Hematopoietic multipotent progenitor cell (in vitro differentiated cells): ENCODE measurements around the gene NEDD4L. TPM values are rescaled to one million over a fixed set of nuclear protein-coding genes. Genes with fewer than 3 reads are reported as not detected.
A peak's percentile ranks its signal among the peaks of the same experiment; 100 is the strongest.

Source experiments
- DNase-seq, 3 donors: peaks; one replicate each; pipeline ENCODE4 v3.0.0-alpha.2; 2011 to 2015; ENCODE audit warnings: low read depth in 2 of 3, low spot score in 2 of 3
- total RNA-seq: library from RNA; depleted of rRNA; stranded (reverse); fragments of >200 nt; gene quantifications from one replicate; pipeline ENCODE4 v1.2.3, GENCODE V29; 2012

Gene NEDD4L
- total RNA-seq, 1 donor, result 14.5 TPM

DNA sequence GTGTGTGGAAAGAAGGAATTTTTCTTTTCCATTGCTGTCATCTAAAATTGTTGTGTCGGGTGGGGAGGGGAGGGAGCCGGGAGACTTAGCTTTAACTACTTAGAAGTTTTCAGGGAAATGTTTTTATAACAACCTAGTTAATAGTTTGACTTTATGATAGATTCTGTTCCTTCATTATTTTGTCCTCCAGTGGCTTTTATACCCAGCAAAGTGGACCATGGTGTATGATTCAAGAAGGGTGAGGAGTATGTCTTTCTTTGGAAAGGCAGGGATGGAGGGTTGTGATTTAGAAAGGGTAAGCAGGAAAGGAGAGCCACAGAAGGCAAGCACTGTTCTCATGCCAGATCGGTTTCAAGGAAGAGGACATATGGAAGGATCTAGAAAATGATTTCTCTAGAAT lies 261.8 kb downstream of the NEDD4L start:
- DNase-seq, result no peak

GRCh38 chr18:58307441-58307840 lies 263.4 kb downstream of the NEDD4L start:
- DNase-seq, result no peak

DNA sequence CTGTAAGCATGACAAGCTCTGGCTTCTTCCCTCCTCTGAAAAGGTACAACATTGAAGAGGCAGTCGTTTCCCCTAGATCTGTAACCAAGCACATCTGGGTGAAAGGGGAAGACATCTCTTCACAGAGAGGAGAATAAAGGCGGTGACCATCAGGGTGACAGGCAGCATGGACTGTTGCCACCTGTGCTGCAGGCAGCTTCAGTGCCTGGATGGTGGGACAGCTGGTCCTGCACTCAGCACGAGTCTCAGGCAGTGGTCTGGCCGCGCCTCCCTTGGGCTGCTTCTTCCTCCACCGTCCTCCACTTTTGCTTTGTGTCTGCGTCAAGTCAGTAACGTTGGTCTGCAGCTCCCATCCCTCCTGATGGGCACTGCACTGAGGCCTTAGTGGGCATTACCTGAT lies 264.4 kb downstream of the NEDD4L start:
- no peak for DNase-seq

DNA sequence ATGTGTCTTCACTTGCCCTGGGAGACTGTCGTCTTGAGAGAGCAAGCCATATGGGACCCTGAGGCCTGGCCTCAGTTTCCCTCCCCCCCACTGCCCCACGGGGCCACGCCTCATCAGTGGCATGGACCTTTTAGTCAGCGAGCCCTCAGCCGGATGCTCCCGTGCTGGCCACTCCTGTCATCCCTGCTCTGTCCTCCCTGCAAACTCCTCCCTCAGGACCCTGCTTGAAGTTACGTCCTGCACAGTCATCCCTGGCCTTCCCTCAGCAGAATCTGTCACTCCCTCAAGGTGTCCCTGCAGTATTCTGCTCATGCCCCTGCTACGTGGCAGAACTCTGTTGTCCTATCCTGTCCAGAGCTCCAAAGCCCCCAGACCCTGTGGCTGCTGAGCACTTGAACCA lies 265.1 kb downstream of the NEDD4L start:
- no peak for DNase-seq

DNA sequence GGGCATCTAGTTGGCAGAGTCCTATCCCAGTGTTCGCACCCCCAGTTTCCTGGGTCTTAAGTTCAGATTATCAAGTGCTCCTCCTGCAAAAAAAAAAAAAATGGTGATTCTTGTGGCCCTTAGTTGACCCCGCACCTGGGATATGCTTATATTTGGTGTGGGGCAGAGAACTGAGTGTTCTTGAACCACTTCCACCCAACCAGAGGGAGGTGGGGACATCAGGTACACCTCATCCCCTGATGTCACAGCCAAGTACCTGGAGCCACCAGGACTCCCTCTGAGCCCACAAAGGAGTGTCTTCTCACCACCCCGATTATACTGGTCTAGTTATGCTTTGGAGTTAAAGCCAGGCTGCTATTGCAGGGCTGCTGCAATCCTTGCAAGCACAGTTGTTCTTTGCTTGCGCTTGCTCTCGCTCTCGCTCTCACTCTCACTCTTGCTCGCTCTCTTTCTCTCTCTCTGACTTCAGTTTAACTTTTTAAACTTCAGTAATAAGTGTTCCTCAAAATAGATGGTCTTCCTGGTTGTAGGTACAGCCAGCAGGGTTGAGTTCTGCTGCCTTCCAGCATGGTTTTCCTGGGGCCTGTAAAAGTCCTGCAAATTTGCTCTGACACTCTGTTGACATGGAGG lies 265.7 kb downstream of the NEDD4L start:
- DNase-seq, result no peak

DNA sequence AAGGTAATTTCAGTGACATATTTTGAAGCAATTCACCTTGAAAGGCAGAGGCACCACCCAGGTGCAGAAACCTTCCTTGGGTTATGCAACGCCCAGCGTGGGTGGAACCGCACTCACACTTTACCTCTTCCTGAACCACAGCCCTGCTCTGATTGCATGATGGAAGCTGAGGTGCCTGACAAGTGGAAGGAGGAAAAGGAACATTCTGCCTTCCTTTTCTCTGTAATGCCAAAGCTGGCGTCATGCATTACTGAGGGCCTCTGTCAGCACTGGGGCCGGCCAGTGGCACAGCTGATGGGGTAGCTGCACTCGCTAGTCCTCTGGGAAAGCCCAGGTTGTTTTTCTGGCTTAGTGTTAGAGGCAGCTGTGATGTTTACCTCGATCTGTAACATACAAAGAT lies 266.5 kb downstream of the NEDD4L start:
- DNase-seq, result no peak

- DNase-seq, result no peak
Observed at GRCh38 chr18:58311390-58311789, 267.4 kb downstream of the NEDD4L start.

DNA sequence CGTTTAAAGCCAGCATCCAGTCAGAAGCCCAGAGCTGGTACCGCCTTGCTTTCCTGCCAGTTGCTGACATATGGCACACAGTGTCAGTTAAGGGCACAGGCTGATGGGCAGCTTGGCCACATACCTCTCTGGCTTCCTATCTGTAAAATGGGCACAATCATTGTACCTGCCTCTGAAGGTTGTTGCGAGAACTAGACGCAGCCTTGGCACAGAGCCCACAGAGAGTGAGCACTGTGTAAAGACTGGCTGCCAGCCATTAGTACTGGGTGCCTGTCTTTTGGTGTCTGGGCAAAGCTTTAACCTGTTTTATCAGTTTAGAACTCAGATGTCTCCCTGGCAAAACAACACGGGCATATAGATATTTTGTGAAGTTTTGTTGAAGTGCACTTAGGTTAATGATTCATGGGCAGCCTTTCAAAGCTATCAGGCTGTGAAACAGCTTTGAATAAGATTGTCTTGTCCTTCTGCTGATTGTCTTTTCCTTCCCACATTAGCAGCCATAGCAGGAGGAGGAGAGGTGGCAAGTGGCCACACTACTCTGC lies 269.5 kb downstream of the NEDD4L start:
- no peak for DNase-seq

DNA sequence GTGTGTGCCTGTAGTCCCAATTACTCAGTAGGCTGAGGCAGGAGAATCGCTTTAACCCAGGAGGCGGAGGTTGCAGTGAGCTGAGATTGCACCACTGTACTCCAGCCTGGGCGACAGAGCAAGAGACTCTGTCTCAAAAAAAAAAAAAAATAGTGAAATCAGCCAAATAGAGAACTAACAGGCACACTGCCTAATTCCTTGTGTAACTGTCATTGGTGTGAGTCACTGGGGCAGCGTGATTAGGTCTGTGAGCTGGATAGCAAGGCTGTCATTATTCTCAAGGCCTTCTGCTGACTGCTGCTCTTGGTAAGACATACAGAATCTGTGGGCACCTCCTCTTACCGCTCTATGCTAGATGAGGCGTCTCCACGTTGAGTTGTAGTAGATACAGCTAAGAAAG lies 270.3 kb downstream of the NEDD4L start:
- DNase-seq, result no peak

DNA sequence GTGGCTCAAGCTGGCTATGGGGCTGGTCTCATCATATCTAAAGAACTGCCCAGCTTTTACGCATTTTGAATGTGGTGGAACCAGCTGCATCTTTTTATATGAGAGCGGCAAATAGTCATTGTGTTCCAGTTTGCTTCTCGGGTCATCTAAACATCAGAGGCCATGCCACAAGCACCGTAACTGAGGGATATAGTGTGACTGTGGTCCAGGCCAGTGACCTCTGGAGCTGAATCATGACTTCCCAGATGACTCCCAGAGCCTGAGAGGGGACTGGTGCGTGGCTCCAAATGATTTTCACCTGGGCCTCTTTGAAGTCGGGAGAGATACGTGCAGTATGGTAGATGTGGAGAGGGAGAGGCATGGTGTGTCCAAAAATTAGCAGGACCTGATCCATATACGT lies 271.0 kb downstream of the NEDD4L start:
- DNase-seq, result no peak

GRCh38 chr18:58315739-58316215 lies 271.8 kb downstream of the NEDD4L start:
- no peak for DNase-seq

DNA sequence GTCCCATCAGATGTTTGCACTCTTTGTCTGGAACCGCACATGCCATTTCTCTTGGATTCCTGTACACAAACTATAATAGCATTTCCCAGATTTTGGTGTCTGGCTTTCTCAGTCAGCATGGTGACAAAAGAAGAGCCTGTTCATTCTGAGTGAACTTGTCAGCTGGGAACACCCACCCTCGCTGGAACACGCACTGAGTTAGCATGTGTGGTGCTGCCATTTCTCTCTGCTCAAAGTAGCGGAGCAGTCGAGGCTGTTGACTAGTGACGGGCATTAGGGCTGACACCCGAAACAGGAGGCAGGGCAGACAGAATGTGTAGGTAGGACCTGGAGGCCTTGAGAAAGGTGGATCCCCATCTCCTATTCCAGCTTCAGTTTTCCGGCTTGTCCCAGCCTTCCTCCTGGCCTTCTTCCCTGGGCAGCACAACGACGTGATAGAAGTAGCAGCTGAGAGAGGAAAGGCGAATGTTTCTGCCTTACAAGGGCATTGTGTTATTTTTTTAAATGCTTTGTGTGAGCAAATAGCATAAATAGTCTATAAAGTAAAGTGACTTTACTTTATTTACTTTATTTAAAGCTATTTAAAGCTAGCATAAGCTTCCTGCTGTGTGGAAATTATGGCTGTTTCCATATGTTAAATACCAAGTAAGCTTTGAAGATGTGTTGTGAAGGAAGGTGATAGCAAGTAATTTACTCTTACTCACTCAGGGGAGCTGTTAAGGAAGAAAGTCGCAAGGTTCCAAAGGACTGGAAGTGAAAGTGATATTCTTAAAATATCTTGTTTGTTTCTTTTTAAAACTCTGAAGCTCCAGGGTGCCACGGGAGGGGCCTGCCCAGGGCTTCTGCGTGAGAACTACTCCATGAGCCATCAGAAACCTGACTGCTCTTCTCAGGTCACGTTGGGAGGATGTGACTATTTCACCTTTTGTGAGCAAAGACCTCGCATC lies 272.6 kb downstream of the NEDD4L start:
- no peak for DNase-seq

- no peak for DNase-seq
Observed at GRCh38 chr18:58319719-58320118, 275.7 kb downstream of the NEDD4L start.

DNA sequence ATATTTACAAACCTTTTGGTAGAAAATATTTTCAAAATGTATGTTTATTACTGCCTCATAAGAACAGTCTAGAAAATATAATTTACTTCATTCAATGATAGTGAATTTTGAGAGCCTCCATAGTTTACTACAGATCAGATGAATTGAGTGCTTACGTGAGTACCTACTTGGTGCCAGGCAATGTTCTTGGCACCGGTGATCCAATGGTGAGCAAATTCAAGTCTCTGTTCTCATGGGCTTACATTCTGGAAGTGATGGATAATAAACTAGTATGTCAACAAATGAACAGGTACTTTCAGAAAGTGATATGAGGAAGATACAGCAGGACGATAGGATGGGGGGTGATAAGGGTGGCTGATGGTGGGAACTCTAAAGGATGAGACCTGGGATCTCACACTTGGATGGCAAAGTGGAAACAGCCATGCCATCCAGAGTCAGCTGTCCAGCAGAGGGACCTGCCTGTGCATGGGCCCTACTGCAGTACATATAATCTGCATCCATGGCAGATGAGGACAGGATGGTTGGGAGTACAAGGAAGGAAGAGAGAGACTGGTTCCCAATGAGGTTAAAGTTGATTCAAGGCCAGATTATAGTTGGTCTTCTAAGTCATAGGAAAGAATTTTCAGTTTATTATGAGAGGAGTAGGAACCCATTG lies 277.0 kb downstream of the NEDD4L start:
- no peak for DNase-seq

DNA sequence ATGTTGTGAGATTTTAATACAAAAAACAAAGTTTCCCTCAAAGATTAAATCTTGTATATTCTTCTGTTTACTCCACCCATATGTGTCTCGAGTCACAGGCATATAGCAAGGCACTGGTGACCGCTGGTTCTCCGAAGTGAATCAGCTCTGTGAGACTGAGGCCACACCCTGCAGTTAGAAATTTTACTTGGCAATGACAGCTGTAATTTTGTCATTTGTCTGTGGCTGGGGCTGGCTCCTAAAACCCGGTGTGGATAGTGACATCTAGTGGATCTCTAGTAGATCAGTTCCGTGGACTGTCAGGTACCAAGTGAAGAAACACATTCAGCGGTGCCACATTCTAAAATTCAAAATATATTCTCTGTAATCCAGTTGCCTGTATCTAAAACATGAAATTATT lies 278.0 kb downstream of the NEDD4L start:
- peak in 2 of 3 donors; percentile 37 to 65 for DNase-seq

DNA sequence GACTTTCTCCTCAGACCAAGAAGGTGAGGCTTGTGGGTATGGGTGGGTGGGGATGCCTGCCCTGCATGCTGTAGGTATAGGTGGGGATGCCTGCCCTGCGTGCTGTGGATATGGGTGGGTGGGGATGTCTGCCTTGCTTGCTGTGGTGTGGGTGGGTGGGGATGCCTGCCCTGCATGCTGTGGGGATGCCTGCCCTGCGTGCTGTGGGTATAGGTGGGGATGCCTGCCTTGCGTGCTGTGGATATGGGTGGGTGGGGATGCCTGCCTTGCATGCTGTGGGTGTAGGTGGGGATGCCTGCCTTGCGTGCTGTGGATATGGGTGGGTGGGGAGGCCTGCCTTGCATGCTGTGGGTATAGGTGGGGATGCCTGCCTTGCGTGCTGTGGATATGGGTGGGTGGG lies 278.4 kb downstream of the NEDD4L start:
- no peak for DNase-seq

DNA sequence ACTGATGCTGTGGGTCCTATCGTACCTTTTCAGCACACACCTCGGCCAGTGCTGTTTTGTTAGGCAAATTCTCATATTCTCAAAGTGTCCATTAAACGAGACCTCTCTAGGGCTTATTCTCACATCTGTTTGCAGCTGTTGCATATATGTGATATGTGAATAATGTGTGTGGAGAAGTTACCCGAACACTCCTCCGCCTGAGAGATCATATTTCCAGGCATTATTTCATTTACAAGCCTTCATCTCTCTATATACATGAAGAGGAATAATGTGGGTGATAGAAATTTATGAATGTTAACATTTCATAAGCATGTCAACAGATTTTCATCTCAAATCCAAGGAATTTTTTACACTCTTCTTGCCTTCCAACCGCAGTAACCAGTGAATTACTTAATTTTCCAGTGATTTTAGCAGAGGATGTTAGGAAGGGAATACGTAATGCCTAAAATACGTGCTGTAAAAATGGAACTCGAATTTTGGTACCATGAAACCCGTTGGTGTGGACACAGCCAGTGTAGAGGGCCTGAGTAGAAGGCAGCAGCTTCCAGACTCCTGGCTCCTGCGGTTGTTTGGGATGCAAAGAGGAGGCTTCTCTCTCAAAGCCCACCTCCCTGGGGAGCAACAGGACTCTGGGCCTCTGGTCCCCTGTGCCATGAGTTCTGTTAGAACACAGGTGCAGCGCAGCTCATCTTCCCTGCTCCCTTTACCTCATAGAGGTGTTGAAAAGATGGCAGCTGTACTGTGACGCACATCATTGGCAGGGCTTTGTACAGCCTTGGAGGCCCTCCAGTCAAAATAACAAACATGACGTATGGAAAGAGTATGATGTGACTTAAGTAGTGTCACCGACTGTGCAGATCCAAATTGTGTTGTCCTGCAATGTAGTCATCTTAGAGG lies 280.1 kb downstream of the NEDD4L start:
- no peak for DNase-seq

DNA sequence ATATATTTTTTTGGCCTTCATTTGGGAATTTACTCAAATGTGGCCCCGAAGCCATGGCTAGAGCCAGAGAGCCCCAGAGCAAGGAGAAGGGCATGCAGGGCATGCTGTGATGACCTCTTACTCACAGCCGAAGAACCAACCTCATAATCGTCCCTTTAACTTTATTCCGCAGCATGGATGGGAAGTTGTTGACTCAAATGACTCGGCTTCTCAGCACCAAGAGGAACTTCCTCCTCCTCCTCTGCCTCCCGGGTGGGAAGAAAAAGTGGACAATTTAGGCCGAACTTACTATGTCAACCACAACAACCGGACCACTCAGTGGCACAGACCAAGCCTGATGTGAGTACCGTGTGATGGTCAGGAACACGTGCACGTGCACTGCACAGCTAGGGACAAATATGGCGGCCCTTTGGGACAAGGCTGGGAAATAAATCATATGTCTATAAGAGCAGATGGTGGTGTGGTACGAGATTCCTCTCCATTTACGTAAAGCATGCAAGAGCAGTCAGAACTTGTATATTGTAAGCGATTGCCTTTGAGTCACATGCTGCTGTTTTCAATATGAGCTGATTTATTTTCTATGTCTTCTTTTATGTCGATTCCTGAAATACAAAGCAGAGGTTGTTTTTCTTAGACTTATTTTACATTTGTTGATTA lies 280.9 kb downstream of the NEDD4L start:
- DNase-seq, result no peak

- DNase-seq, result no peak
Observed at GRCh38 chr18:58325494-58325893, 281.5 kb downstream of the NEDD4L start.

- no peak for DNase-seq
Observed at GRCh38 chr18:58334061-58334460, 290.0 kb downstream of the NEDD4L start.
